Stimulated activated CD4-positive, alpha-beta T cell treated with anti-CD3 and anti-CD28 coated beads, Interleukin-4, amount 100 ng/mL, for 48 hours (primary cell): ENCODE data around the gene DSG1.
"Not testable (repeated sequence)": the region's sequence is repeated elsewhere in the genome, so short reads cannot be mapped to it uniquely, and the experiment has no call there.

Experiments
- DNase-seq, 2 donors: peaks; one replicate each; pipeline ENCODE4 v3.0.0-alpha.2; 2020; ENCODE audit warnings: low read depth in 2 of 2

The DSG1 gene

DNA sequence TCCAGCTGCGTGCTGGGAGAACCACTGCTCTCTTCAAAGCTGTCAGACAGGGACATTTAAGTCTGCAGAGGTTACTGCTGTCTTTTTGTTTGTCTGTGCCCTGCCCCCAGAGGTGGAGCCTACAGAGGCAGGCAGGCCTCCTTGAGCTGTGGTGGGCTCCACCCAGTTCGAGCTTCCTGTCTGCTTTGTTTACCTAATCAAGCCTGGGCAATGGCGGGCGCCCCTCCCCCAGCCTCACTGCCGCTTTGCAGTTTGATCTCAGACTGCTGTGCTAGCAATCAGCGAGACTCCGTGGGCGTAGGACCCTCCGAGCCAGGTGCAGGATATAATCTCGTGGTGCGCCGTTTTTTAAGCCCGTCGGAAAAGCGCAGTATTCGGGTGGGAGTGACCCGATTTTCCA is 35.4 kb downstream of the DSG1 start:
- DNase-seq, result not testable (repeated sequence)

DNA sequence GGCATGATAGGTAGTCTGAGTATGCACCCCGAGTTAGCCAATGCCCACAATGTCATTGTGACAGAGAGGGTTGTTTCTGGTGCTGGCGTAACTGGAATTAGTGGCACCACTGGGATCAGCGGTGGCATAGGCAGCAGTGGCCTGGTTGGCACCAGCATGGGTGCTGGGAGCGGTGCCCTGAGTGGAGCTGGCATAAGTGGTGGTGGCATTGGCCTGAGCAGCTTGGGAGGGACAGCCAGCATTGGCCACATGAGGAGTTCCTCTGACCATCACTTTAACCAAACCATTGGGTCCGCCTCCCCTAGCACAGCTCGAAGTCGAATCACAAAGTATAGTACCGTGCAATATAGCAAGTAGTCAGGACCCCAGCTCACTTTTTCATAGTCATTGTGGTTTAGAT is 37.0 kb downstream of the DSG1 start:
- no peak for DNase-seq

GRCh38 chr18:31356025-31356424 is 38.1 kb downstream of the DSG1 start:
- DNase-seq, result no peak

DNA sequence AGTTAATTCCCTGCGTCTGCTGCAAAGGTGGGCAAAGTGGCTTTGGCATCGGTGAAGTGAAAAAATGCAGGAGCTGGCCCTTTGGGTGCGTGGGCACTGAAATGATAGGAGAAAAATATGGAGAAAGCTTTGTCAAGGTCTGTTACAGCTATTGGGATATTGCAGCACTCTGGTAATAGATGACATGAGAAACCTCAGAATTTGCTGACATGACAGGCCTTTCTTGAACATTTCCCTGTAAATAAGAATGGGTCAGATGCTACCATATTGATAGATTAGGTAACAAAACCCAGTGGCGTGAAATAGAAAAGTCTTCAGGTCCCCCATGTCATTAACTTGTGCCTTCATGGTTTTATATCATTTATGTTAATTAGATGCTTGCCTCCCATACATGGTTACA is 46.2 kb downstream of the DSG1 start:
- no peak for DNase-seq

- no peak for DNase-seq
Observed at GRCh38 chr18:31369478-31369877, 51.5 kb downstream of the DSG1 start.

- no peak for DNase-seq
Observed at GRCh38 chr18:31371989-31372388, 54.0 kb downstream of the DSG1 start.

GRCh38 chr18:31373641-31374040 is 55.7 kb downstream of the DSG1 start:
- DNase-seq, result no peak

- DNase-seq, result no peak
Observed at GRCh38 chr18:31376477-31376876, 58.5 kb downstream of the DSG1 start, which contains the start of gene DSG4. Gene DSG4, plus strand, starts transcription at chr18:31376777. Its CDS starts 135 bp downstream, at chr18:31376912.

- no peak for DNase-seq
Observed at GRCh38 chr18:31380912-31381311, 63.0 kb downstream of the DSG1 start.

- no peak for DNase-seq
Observed at GRCh38 chr18:31382107-31382506, 64.1 kb downstream of the DSG1 start.

GRCh38 chr18:31386741-31387140 is 68.8 kb downstream of the DSG1 start:
- no peak for DNase-seq

DNA sequence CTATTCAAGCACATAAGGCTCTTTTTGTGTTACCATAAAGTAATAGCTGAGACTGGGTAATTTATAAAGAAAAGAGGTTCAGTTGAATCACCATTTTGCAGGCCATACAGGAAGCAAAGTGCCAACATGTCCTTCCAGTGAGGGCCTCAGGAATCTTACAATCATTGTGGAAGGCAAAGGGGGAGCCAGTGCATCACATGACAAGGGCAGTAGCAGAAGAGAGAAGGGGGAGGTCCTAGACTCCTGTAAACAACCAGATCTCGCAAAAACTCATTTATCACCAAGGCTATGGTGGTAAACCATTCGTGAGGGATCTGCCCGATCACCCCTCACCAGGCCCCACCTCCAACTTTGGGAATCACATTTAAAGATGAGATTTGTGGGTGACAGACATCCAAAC is 75.3 kb downstream of the DSG1 start:
- no peak for DNase-seq

DNA sequence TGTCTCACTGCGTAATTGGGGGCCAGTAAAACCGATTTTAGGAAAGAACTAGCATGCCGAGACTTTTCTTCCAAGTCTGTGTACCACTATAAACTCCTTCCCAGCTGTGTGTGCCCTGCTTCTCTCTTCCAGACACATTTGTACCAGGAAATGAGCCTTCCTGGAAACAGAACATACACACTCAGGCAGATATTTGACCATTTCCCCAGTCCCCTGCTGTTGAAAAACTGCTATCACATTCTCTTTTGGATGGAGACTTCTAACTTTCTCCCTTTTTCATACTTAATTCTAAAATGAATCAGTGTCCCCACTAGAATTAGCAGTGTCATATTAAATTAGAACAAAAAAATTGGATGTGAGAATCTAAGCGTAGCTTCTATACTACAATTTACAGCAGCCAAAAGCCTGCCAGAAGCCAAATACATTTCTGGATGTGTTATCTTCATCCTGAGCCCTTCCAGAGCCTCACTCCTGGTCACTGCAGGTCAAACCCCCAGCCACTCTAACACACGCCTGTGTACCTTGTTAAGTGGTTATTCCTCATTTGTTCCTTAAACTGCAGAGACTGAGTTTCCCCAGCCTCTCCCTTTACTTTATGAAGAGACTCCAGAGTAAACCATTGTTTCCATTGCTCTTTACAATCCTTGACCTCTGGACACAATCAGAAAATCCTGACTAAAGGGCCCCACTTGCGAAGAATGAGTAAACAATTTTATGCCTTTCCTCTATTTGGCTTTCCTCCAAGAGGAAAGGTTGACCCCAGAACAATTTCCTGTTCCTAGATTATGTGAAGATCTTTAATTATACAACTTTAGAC is 79.0 kb downstream of the DSG1 start:
- no peak for DNase-seq

DNA sequence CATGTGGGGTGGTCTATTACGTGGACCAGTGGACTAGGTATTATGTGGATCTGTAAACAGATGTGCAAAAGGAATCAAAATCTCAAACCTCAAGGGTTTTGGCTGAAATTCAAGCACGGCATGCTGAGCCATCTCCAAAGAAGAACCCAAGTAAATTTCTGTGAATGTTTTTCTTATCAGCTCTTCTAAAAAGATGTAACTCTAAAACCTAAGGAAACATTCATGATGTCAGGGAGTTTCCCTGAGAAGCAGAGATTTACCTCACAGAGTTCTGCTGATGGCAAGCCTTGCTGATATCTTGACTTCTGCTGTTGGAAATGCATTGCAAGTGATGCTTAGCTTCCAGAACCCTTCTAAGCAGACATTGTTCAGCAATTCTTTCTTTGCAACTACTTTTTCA is 80.2 kb downstream of the DSG1 start:
- DNase-seq, result no peak

DNA sequence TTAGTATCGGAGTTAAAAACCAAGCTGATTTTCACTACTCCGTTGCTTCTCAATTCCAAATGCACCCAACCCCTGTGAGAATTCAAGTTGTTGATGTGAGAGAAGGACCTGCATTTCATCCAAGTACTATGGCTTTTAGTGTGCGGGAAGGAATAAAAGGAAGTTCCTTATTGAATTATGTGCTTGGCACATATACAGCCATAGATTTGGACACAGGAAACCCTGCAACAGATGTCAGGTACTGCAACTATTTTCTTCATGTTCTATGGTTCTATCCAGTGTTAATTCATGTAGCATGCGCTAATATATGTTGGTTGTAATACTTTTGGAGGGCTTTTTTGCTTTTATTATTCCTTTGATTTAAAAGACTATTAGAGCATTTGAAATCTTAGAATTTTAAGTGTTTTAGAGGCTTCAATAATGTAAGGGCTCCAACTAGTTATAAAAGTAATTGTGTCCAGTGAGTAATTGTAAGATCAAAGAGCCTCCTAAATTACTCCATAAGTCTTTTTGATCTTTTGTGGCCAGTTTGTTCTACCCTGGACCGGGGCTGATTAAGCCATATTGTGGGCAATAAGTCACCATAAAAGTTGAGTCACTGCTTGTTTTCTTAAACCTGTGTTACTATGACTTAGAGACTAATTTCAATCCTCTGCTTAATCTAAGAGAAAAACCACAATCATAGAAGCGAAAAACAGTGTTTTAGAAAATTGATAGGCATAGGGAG is 81.5 kb downstream of the DSG1 start:
- no peak for DNase-seq

- no peak for DNase-seq
Observed at GRCh38 chr18:31401156-31402025, 83.4 kb downstream of the DSG1 start.

DNA sequence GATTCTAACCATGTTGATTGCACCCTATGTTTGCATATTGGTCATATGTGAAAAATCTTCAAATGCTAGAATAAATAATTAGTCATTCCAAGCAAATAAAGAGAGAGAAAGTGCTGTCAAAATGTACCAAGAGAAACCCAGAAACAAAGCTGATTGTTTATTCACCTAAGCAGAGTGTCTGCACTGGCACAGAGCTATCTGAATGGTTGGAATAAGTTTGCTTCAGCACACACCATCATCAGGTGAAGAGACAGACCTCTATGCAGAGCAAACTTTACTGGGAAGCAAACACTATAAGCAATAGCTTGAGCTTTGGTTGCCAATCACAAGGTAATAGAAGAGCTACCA is 84.0 kb downstream of the DSG1 start:
- no peak for DNase-seq

DNA sequence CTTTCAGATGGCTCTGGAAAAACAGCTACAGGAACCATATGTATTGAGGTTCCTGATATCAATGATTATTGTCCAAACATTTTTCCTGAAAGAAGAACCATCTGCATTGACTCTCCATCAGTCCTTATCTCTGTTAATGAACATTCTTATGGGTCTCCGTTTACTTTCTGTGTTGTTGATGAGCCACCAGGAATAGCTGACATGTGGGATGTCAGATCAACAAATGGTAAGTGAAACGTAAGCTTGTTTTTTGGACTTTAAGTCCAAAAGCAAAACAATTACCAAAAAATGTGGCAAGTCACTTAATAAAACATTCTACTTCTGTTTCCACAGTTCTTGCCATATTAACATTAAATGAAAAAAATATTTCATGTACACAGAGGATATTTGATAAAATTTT is 85.4 kb downstream of the DSG1 start:
- DNase-seq, result no peak
